ENCODE measurements around the gene AKIP1.

Gene AKIP1

DNA sequence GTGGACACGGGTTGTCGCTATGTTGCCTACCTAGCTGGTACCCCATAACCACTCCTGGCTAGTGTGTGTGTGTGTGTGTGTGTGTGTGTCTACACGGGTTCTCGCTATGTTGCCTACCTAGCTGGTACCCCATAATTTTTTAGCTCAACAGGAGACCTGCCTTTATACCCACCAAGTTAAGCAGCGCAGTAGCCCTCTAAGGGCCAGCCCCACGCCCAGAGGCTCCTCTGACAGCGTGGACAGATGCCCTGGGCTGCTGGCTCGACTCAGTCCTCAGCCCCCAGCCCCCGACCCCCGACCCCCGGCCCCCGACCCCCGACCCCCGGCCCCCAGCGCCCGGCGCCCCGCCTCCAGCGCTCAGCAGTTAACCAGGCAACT lies 351 bp upstream of the AKIP1 start:
- Mint-ChIP-seq H3K4me3 (peak overlapping the region; percentile 87), H3K27ac (no peak overlapping the region), H3K9me3 (no peaks in the 10 kb centered on the region), H3K27me3 (ENCODE audit: low read depth, poor library complexity) (peaks cover 23% of the 10 kb centered on the region), H3K36me3 (ENCODE audit: low read depth) (peaks cover 14% of the 10 kb centered on the region), H3K4me1 (peaks cover 41% of the 10 kb centered on the region)
- no peak for DNase-seq
- TF ChIP-seq, protein P1, sequence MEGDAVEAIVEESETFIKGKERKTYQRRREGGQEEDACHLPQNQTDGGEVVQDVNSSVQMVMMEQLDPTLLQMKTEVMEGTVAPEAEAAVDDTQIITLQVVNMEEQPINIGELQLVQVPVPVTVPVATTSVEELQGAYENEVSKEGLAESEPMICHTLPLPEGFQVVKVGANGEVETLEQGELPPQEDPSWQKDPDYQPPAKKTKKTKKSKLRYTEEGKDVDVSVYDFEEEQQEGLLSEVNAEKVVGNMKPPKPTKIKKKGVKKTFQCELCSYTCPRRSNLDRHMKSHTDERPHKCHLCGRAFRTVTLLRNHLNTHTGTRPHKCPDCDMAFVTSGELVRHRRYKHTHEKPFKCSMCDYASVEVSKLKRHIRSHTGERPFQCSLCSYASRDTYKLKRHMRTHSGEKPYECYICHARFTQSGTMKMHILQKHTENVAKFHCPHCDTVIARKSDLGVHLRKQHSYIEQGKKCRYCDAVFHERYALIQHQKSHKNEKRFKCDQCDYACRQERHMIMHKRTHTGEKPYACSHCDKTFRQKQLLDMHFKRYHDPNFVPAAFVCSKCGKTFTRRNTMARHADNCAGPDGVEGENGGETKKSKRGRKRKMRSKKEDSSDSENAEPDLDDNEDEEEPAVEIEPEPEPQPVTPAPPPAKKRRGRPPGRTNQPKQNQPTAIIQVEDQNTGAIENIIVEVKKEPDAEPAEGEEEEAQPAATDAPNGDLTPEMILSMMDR (IDR thresholded peaks at IDR 0.05): no peak

DNA sequence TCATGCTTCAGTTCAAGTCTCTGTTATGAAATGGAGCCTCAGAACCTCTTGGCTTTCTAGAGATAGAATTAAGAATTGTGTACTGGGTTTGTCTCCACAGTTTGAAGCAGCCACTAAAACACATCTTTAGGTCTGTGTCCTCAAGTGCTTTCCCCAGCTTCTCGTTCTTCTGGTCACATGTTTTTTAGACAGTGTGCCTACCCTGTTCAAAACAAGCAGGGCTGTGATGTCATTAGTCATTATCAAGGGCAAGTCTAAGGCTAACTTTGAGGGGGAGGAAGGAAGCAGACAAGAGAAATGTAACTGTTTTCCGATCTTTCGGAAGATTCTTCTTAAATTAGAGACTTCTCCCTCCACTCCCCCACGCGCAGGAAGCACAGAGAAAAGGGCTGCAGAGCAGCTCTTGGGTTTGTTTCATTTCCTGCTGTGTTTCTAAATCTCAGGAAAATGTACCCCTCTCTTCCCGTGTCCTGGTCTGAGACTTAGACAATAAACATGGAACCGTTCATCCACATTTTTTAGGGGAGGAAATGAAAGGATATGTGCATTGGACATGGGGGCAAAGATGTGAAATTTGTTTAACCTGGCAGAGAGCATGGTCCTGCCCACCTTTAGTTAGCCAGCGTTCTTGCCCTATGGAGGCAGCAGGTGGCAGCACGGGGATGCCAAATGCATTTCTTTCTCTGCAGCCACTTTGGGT lies 3.1 kb downstream of the AKIP1 start:
- Mint-ChIP-seq H3K4me1 (peaks cover 54% of the 10 kb centered on the region), H3K36me3 (ENCODE audit: low read depth) (peaks cover 37% of the 10 kb centered on the region), H3K4me3 (peak overlapping the region; percentile 65), H3K27me3 (ENCODE audit: low read depth, poor library complexity) (peaks cover 12% of the 10 kb centered on the region), H3K9me3 (no peaks in the 10 kb centered on the region), H3K27ac (no peak overlapping the region)
- DNase-seq: peak; percentile 36
- TF ChIP-seq, protein P1 (IDR thresholded peaks at IDR 0.05): peak; percentile 54

DNA sequence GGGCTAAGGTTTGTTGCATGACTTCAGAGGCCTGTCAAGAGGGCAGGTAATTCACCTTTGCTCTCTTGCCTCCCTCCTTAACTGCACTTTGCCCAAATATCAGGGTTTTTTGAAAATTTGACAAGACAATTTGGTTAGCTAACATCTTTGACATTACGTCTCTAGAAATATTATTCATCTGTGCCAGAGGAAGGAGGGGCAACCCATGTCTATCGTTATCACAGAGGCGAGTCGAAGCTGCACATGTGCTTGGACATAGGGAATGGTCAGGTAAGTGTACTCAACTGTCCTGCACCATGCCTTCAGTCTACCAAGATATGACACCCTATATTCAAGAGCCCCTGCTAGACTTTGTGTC lies 3.7 kb downstream of the AKIP1 start:
- Mint-ChIP-seq H3K27me3 (ENCODE audit: low read depth, poor library complexity) (peaks cover 7% of the 10 kb centered on the region), H3K27ac (no peak overlapping the region), H3K36me3 (ENCODE audit: low read depth) (peaks cover 37% of the 10 kb centered on the region), H3K9me3 (no peaks in the 10 kb centered on the region), H3K4me3 (no peak overlapping the region), H3K4me1 (peaks cover 49% of the 10 kb centered on the region)
- DNase-seq: no peak
- TF ChIP-seq, protein P1 (IDR thresholded peaks at IDR 0.05): no peak

DNA sequence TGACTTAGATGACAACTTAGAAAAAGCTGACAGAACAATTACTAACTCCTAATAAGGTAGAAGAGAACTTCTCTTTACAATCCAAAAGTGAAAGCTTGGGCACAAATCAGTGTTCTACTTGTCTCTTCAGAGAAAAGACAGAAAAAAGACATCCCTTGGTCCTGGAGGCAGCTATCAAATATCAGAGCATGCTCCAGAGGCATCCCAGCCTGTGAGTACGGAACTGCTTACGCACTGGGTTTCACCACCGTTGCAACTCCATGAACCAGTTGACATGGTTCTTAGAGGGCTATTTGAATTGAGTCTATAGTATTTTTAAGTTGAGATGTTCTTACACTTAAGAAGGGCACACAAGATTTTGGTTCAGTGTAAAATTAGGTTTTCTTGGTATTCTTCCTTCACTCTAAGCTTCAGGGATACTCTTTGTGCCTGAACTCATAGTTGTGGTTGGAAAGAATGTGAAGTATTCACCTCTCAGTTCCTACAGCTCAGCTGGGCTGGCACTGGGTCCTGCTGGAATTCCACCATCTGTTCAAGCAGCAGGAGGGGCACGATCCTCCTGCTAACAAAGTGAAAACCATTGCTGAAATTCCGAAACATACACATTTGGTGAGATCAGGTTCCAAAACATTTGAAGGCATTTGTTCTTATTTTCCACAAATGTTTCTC lies 6.3 kb downstream of the AKIP1 start:
- DNase-seq: peak; percentile 19
- TF ChIP-seq, protein P1 (IDR thresholded peaks at IDR 0.05): no peak
- H3K9me3 Mint-ChIP-seq: no peaks in the 10 kb centered on the region
- H3K27me3 Mint-ChIP-seq (ENCODE audit: low read depth, poor library complexity): no peaks in the 10 kb centered on the region
- no peak overlapping the region for H3K4me3 Mint-ChIP-seq
- H3K4me1 Mint-ChIP-seq: peaks cover 37% of the 10 kb centered on the region
- H3K27ac Mint-ChIP-seq: no peak overlapping the region
- peaks cover 47% of the 10 kb centered on the region for H3K36me3 Mint-ChIP-seq (ENCODE audit: low read depth)

DNA sequence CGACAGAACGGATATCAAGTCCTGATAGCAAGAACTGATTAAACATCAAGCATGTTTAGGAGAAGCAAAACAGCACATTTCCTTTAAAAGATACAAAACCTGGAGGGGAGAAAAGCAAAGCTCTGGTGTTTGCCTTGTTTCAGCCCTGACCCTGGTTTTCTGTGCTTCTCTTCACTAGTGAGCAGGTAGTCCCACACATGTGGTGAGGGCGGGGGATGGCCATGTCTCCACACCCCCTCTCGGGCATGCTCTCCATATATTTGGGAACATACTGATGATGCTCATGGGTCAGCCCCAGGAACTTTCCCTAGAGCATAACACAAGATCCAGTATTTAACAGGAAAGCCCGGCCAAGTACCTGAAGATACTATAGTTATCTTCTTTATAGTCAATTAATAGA lies 11.7 kb downstream of the AKIP1 start:
- TF ChIP-seq, protein P1 (IDR thresholded peaks at IDR 0.05): no peak
- no peaks in the 10 kb centered on the region for H3K9me3 Mint-ChIP-seq
- H3K27me3 Mint-ChIP-seq (ENCODE audit: low read depth, poor library complexity): no peaks in the 10 kb centered on the region
- H3K4me3 Mint-ChIP-seq: no peak overlapping the region
- H3K4me1 Mint-ChIP-seq: peaks cover 7% of the 10 kb centered on the region
- peaks cover 30% of the 10 kb centered on the region for H3K36me3 Mint-ChIP-seq (ENCODE audit: low read depth)
- no peak for DNase-seq
- H3K27ac Mint-ChIP-seq: peak overlapping the region; percentile 25

DNA sequence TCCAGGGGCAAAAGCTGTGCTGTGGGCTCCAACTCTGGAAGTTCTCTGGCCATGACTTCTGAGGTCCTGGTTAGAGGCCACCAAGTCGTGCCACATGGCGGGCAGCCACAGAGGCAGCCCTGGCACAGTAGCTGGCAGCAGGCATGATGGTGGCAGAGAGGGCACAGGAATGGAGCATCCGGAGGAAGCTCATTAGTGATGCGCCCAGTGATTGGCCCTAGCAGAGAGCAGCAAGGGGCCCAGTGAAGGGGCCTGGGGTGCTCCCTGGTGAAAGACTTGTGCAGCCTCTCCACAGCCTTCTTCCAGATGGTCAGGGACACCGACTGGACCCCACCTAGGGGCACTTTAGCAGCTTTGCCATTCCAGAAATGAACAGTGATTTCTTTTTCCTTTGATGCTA lies 14.7 kb downstream of the AKIP1 start:
- no peak overlapping the region for H3K4me3 Mint-ChIP-seq
- H3K36me3 Mint-ChIP-seq (ENCODE audit: low read depth): peaks cover 22% of the 10 kb centered on the region
- no peak for DNase-seq
- peaks cover 5% of the 10 kb centered on the region for H3K4me1 Mint-ChIP-seq
- H3K9me3 Mint-ChIP-seq: no peaks in the 10 kb centered on the region
- TF ChIP-seq, protein P1 (IDR thresholded peaks at IDR 0.05): no peak
- H3K27ac Mint-ChIP-seq: no peak overlapping the region
- no peaks in the 10 kb centered on the region for H3K27me3 Mint-ChIP-seq (ENCODE audit: low read depth, poor library complexity)

Data from nephron progenitor cell (in vitro differentiated cells).